ENCODE measurements around the gene ACTR1B.
"Not testable (repeated sequence)": the region's sequence is repeated elsewhere in the genome, so short reads cannot be mapped to it uniquely, and the experiment has no call there.

Gene ACTR1B

GRCh38 chr2:97688062-97688827 lies 24.4 kb upstream of the ACTR1B start:
- no peak for DNase-seq

GRCh38 chr2:97687235-97687634 lies 23.4 kb upstream of the ACTR1B start:
- DNase-seq, result not testable (repeated sequence)

GRCh38 chr2:97678298-97678697 lies 14.5 kb upstream of the ACTR1B start:
- no peak for DNase-seq

GRCh38 chr2:97677480-97677879 lies 13.6 kb upstream of the ACTR1B start:
- DNase-seq, result no peak

GRCh38 chr2:97676620-97677019 lies 12.8 kb upstream of the ACTR1B start:
- DNase-seq, result no peak

- DNase-seq, result no peak
Measured at GRCh38 chr2:97675430-97676113, 11.7 kb upstream of the ACTR1B start.

- peak; percentile 30 for DNase-seq
Measured at GRCh38 chr2:97673915-97674283, 10.1 kb upstream of the ACTR1B start.

GRCh38 chr2:97673182-97673914 lies 9.5 kb upstream of the ACTR1B start:
- DNase-seq, result no peak

GRCh38 chr2:97672606-97673140 lies 8.8 kb upstream of the ACTR1B start:
- DNase-seq, result not testable (repeated sequence)

- no peak for DNase-seq
Measured at GRCh38 chr2:97671526-97671925, 7.7 kb upstream of the ACTR1B start.

GRCh38 chr2:97670471-97670870 lies 6.6 kb upstream of the ACTR1B start:
- no peak for DNase-seq

- no peak for DNase-seq
Measured at GRCh38 chr2:97669448-97669847, 5.6 kb upstream of the ACTR1B start, which contains the start of gene C2orf92. C2orf92 (plus strand) TSS chr2:97669713; CDS start chr2:97669789, 76 bp downstream.

- DNase-seq, result no peak
Measured at GRCh38 chr2:97664636-97664970, 759 bp upstream of the ACTR1B start.

- no peak for DNase-seq
Measured at GRCh38 chr2:97663626-97663961, 250 bp downstream of the ACTR1B start.

- DNase-seq, result peak; percentile 89
Measured at GRCh38 chr2:97662895-97663625, 784 bp downstream of the ACTR1B start.

- DNase-seq, result no peak
Measured at GRCh38 chr2:97662386-97662894, 1.4 kb downstream of the ACTR1B start.

GRCh38 chr2:97661927-97662326 lies 1.9 kb downstream of the ACTR1B start:
- no peak for DNase-seq

GRCh38 chr2:97660775-97661389 lies 3.0 kb downstream of the ACTR1B start:
- DNase-seq, result no peak

- DNase-seq, result no peak
Measured at GRCh38 chr2:97660044-97660774, 3.6 kb downstream of the ACTR1B start.

GRCh38 chr2:97659256-97660043 lies 4.4 kb downstream of the ACTR1B start:
- DNase-seq, result no peak

- no peak for DNase-seq
Measured at GRCh38 chr2:97658691-97659157, 5.1 kb downstream of the ACTR1B start.
